Bronchial epithelial cell (primary cell): Measurements from ENCODE around the gene ASXL2. TPM values are rescaled to one million over a fixed set of nuclear protein-coding genes. Genes with fewer than 3 reads are reported as not detected.
"Not testable (repeated sequence)": the region's sequence is repeated elsewhere in the genome, so short reads cannot be mapped to it uniquely, and the experiment has no call there.

ENCODE experiments used
- DNase-seq: peaks from one replicate; pipeline ENCODE4 v3.0.0-alpha.2; 2010; ENCODE audit warnings: low read depth
- FAIRE-seq: peaks from 2 replicates; lab custom pipeline; 2011; peaks lifted over from hg19 to GRCh38; lab: Jason Lieb, UNC
- H3K27me3 ChIP-seq: 2 replicates; pipeline ENCODE4 v1.5.1; 2011; ENCODE audit warnings: low read length; ENCODE audit not compliant: control insufficient read depth, insufficient read depth
- H3K36me3 ChIP-seq: 2 replicates; pipeline ENCODE4 v1.5.1; 2011; ENCODE audit warnings: low read length; ENCODE audit not compliant: control insufficient read depth, insufficient read depth
- H3K4me3 ChIP-seq: 2 replicates; pipeline ENCODE4 v1.5.1; 2011; ENCODE audit warnings: mild to moderate bottlenecking, low read depth, low read length, control low read depth
- total RNA-seq: library from RNA; depleted of rRNA; stranded (reverse); fragments of >200 nt; gene quantifications from 2 replicates; pipeline ENCODE4 v1.2.1, GENCODE V29; 2014
- TF ChIP-seq, protein P1 (sequence below): IDR thresholded peaks from 2 replicates; pipeline ENCODE4 v1.5.1; 2011; ENCODE audit warnings: mild to moderate bottlenecking, moderate library complexity, low read length, control low read depth, inconsistent platforms; ENCODE audit not compliant: insufficient read depth, severe bottlenecking

ASXL2 gene
- total RNA-seq, 1 donor from 2014 or later: 4.2 TPM

GRCh38 chr2:25712455-25712854 lies 165.8 kb downstream of the ASXL2 start:
- no peak for DNase-seq
- FAIRE-seq: no peak

DNA sequence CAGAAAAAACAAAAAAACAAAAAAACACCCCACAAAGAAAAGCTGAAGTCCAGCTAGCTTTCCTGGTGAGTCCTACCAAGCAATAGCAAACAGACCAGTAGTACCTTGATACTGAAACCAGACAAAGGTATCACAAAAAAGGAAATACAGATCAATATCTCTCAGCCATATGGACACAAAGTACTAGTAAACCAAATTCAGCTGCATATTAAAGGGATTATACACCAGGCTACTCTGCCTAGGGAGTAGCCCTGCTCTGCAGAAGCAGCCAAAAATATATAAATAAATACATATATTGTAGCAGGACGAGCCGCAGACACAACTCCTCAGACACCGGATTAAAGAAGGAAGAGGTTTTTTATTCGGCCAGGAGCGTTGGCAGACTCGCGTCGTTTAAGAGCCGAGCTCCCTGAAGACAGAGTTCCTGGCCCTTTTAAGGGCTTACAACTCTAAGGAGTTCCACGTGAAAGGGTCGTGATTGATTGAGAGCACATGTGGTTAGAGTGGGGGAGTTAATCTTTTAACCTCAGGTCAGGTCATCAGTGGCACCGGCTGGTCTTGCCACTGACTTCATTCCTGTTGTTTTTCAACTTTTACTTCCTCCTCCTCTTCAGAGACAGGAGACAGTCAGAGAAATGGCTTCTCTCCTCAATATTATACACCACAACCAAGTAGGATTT lies 166.5 kb downstream of the ASXL2 start:
- DNase-seq (no peak), FAIRE-seq (no peak)
- Histone ChIP-seq H3K36me3 (no peaks in the 10 kb centered on the region), H3K4me3 (no peak overlapping the region), H3K27me3 (no peaks in the 10 kb centered on the region)
- TF ChIP-seq, protein P1, sequence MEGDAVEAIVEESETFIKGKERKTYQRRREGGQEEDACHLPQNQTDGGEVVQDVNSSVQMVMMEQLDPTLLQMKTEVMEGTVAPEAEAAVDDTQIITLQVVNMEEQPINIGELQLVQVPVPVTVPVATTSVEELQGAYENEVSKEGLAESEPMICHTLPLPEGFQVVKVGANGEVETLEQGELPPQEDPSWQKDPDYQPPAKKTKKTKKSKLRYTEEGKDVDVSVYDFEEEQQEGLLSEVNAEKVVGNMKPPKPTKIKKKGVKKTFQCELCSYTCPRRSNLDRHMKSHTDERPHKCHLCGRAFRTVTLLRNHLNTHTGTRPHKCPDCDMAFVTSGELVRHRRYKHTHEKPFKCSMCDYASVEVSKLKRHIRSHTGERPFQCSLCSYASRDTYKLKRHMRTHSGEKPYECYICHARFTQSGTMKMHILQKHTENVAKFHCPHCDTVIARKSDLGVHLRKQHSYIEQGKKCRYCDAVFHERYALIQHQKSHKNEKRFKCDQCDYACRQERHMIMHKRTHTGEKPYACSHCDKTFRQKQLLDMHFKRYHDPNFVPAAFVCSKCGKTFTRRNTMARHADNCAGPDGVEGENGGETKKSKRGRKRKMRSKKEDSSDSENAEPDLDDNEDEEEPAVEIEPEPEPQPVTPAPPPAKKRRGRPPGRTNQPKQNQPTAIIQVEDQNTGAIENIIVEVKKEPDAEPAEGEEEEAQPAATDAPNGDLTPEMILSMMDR: no peak

More at GRCh38 chr2:25712455-25712854, 165.8 kb downstream of the ASXL2 start:
- no peaks in the 10 kb centered on the region for H3K36me3 ChIP-seq
- H3K27me3 ChIP-seq: no peaks in the 10 kb centered on the region
- TF ChIP-seq, protein P1: no peak
- H3K4me3 ChIP-seq: no peak overlapping the region

DNA sequence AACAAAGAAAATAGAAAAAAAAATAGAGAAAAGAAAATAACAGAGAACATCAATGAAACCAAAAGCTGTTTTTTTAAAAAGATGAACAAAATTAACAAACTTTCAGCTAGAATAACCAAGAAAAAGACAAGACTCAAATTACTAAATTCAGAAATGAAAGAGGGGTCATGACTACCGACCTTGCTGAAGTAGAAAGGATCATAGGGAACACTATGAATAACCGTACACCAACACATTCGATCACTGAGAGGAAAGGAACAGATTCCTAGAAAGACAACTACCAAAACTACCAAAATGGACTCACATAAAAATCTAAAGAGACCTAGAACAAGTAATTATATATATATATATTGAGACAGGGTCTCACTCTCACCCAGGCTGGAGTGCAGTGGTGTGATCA lies 167.5 kb downstream of the ASXL2 start:
- H3K36me3 ChIP-seq: no peaks in the 10 kb centered on the region
- TF ChIP-seq, protein P1: no peak
- FAIRE-seq (no peak), DNase-seq (no peak)
- no peaks in the 10 kb centered on the region for H3K27me3 ChIP-seq
- H3K4me3 ChIP-seq: no peak overlapping the region

DNA sequence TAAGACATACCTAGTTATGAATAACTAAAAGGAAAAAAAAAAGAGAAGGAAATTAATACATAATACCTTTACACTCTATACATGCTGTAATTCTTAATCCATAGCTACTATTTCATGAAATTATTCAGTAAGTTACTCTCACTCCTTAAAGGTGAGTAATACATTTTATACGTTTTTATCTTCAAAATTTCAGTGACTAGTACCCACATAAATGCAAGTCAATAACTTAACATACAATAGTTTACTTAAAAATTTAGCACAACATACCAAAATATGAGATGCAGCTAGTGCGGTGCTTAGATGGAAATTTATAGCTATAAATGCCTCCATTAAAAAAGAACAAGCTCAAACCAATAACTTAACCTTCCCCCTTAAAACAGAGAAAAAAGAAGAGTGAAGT lies 168.9 kb downstream of the ASXL2 start:
- H3K36me3 ChIP-seq: no peaks in the 10 kb centered on the region
- no peak overlapping the region for H3K4me3 ChIP-seq
- TF ChIP-seq, protein P1: no peak
- no peaks in the 10 kb centered on the region for H3K27me3 ChIP-seq
- FAIRE-seq (no peak), DNase-seq (no peak)

GRCh38 chr2:25707927-25708590 lies 170.2 kb downstream of the ASXL2 start:
- Histone ChIP-seq H3K27me3 (no peaks in the 10 kb centered on the region), H3K4me3 (no peak overlapping the region), H3K36me3 (no peaks in the 10 kb centered on the region)
- no peak for FAIRE-seq
- no peak for DNase-seq
- TF ChIP-seq, protein P1: no peak

DNA sequence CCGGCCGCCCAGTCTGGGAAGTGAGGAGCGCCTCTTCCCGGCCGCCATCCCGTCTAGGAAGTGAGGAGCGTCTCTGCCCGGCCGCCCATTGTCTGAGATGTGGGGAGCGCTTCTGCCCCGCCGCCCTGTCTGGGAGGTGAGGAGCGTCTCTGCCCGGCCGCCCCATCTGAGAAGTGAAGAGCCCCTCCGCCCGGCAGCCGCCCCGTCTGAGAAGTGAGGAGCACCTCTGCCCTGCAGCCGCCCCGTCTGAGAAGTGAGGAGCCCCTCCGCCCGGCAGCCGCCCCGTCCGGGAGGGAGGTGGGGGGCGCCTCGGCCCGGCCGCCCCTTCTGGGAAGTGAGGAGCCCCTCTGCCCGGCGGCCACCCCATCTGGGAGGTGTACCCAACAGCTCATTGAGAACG lies 172.7 kb downstream of the ASXL2 start:
- not testable (repeated sequence) for DNase-seq, FAIRE-seq, H3K36me3 ChIP-seq

More for the DNA sequence above, 172.7 kb downstream of the ASXL2 start:
- not testable (repeated sequence) for H3K4me3 ChIP-seq, H3K27me3 ChIP-seq
